Lower leg skin (tissue), 4 donors: ENCODE measurements around the gene SLC17A9. TPM values are rescaled to one million over a fixed set of nuclear protein-coding genes. Genes with fewer than 3 reads are reported as not detected.

ENCODE experiments used
- DNase-seq, 2 donors: peaks; one replicate each; pipeline ENCODE4 v3.0.0-alpha.2; 2019; ENCODE audit warnings: low spot score in 2 of 2
- H3K4me3 ChIP-seq: fragments of 200-600 bp; sonication (generic); 2 replicates; pipeline ENCODE4 v1.5.1; 2017; ENCODE audit warnings: mild to moderate bottlenecking, low read depth; ENCODE audit not compliant: poor library complexity, severe bottlenecking
- CTCF ChIP-seq, 3 donors: fragments of 450-650 bp; IDR thresholded peaks; one replicate each; pipeline ENCODE4 v1.5.1; 2016; ENCODE audit warnings: antibody characterized with exemption in 3 of 3, mild to moderate bottlenecking in 3 of 3, moderate library complexity in 2 of 3
- POLR2A ChIP-seq, 2 donors: fragments of 450-650 bp; IDR thresholded peaks; one replicate each; pipeline ENCODE4 v1.6.1; 2016 to 2017; ENCODE audit warnings: antibody characterized with exemption in 2 of 2, mild to moderate bottlenecking in 1 of 2, moderate library complexity in 1 of 2
- WGBS, 2 donors: methylation state at CpG; one replicate each; pipeline ENCODE4 v1.1.5; 2018; 5-methylcytosine and 5-hydroxymethylcytosine counted together
- intact Hi-C: fragments of 100-400 bp; cut with DNase I; formaldehyde crosslinking; loops from one replicate; pipeline ENCODE4 v1.15.0; 2023; ENCODE audit warnings: low total_unique reads
- total RNA-seq, 4 donors: library from RNA; depleted of rRNA; stranded (reverse); fragments of >200 nt; gene quantifications; one replicate each; pipeline ENCODE4 v1.1.0, GENCODE V29; 2016

The SLC17A9 gene
- total RNA-seq, 4 donors from 2014 or later: 0.46 to 1.1 (median 0.73) TPM

GRCh38 chr20:62969939-62970306 lies 17.4 kb downstream of the SLC17A9 start:
- intact Hi-C loops: loop anchor here (2.0 kb wide), 1 partner anchor 43 kb away; no protein-coding TSS in a partner anchor
- WGBS, 2 donors: 78 to 84% methylated on average over 8 of the region's 8 CpGs
- no peak overlapping the region for H3K4me3 ChIP-seq
- DNase-seq: no peak
- TF ChIP-seq CTCF (IDR thresholded peaks at IDR 0.05) (no peak), POLR2A (IDR thresholded peaks at IDR 0.05) (no peak)

- TF ChIP-seq CTCF (IDR thresholded peaks at IDR 0.05) (no peak), POLR2A (IDR thresholded peaks at IDR 0.05) (no peak)
- DNase-seq: no peak
- H3K4me3 ChIP-seq: no peak overlapping the region
- 36% methylated on average over 25 to 31 of the region's 33 CpGs for WGBS, 2 donors
- intact Hi-C loops: loop anchor here (2.0 kb wide), 1 partner anchor 42 kb away; no protein-coding TSS in a partner anchor
Measured at GRCh38 chr20:62970307-62971210, 18.1 kb downstream of the SLC17A9 start.

- 62 to 74% methylated on average over 9 to 10 of the region's 10 CpGs for WGBS, 2 donors
- DNase-seq: no peak
- TF ChIP-seq POLR2A (IDR thresholded peaks at IDR 0.05) (no peak), CTCF (IDR thresholded peaks at IDR 0.05) (no peak)
- H3K4me3 ChIP-seq: no peak overlapping the region
- intact Hi-C loops: loop anchor here (2.0 kb wide), 1 partner anchor 41 kb away; no protein-coding TSS in a partner anchor
Measured at GRCh38 chr20:62971211-62971949, 18.9 kb downstream of the SLC17A9 start.

GRCh38 chr20:62971950-62972844 lies 19.7 kb downstream of the SLC17A9 start:
- DNase-seq: peak; percentile 74 to 96
- no peak overlapping the region for H3K4me3 ChIP-seq
- intact Hi-C loops: loop anchor here (2.0 kb wide), 1 partner anchor 41 kb away; no protein-coding TSS in a partner anchor
- TF ChIP-seq POLR2A (IDR thresholded peaks at IDR 0.05) (no peak), CTCF (IDR thresholded peaks at IDR 0.05) (peak in 1 of 3 donors; percentile 97)
- WGBS, 2 donors: 6% methylated on average over 34 to 36 of the region's 38 CpGs
